ENCODE data around the gene TSNAXIP1.

TSNAXIP1 gene

GRCh38 chr16:67782567-67783352 is 23.9 kb upstream of the TSNAXIP1 start:
- Histone ChIP-seq H3F3A (ENCODE audit: insufficient read depth, low read length) (no peaks in the 10 kb centered on the region), H3K27me3 (replicated peaks; ENCODE audit: insufficient read depth, low read length) (no peaks in the 10 kb centered on the region), H3K9ac (ENCODE audit: low read length) (no peak overlapping the region), H3K79me2 (ENCODE audit: low read length) (peaks cover 43% of the 10 kb centered on the region), H3K4me1 (ENCODE audit: low read length) (peaks cover 10% of the 10 kb centered on the region), H3K9me3 (replicated peaks; ENCODE audit: insufficient read depth, low read length) (no peaks in the 10 kb centered on the region), H3K4me2 (ENCODE audit: low read depth, low read length) (no peak overlapping the region), H3K36me3 (replicated peaks; ENCODE audit: insufficient read depth, low read length) (no peaks in the 10 kb centered on the region), H3K27ac (ENCODE audit: low read length) (no peak overlapping the region), H4K20me1 (ENCODE audit: insufficient read depth, low read length) (no peaks in the 10 kb centered on the region), H3K9me2 (replicated peaks; ENCODE audit: insufficient read depth, low read length) (no peaks in the 10 kb centered on the region), H2AFZ (ENCODE audit: low read length) (no peak overlapping the region), H3K4me3 (ENCODE audit: low read length) (no peak overlapping the region)
- TF ChIP-seq CTCF (IDR thresholded peaks at IDR 0.05; ENCODE audit: low read length) (no peak), EZH2phosphoT487 (IDR thresholded peaks at IDR 0.05; ENCODE audit: low read length) (no peak), EZH2 (optimal IDR thresholded peaks at IDR 0.05; ENCODE audit: low read depth, low read length) (no peak)
- DNase-seq, result no peak

GRCh38 chr16:67783353-67783725 is 23.4 kb upstream of the TSNAXIP1 start:
- Histone ChIP-seq H3K27me3 (replicated peaks; ENCODE audit: insufficient read depth, low read length) (no peaks in the 10 kb centered on the region), H3F3A (ENCODE audit: insufficient read depth, low read length) (no peaks in the 10 kb centered on the region), H3K4me3 (ENCODE audit: low read length) (no peak overlapping the region), H3K36me3 (replicated peaks; ENCODE audit: insufficient read depth, low read length) (no peaks in the 10 kb centered on the region), H3K4me1 (ENCODE audit: low read length) (peaks cover 10% of the 10 kb centered on the region), H3K9me2 (replicated peaks; ENCODE audit: insufficient read depth, low read length) (no peaks in the 10 kb centered on the region), H2AFZ (ENCODE audit: low read length) (no peak overlapping the region), H3K4me2 (ENCODE audit: low read depth, low read length) (no peak overlapping the region), H3K79me2 (ENCODE audit: low read length) (peaks cover 41% of the 10 kb centered on the region), H4K20me1 (ENCODE audit: insufficient read depth, low read length) (no peaks in the 10 kb centered on the region), H3K9me3 (replicated peaks; ENCODE audit: insufficient read depth, low read length) (no peaks in the 10 kb centered on the region), H3K27ac (ENCODE audit: low read length) (no peak overlapping the region), H3K9ac (ENCODE audit: low read length) (no peak overlapping the region)
- TF ChIP-seq EZH2 (optimal IDR thresholded peaks at IDR 0.05; ENCODE audit: low read depth, low read length), result no peak
- no peak for DNase-seq

GRCh38 chr16:67786491-67786890 is 20.2 kb upstream of the TSNAXIP1 start:
- no peaks in the 10 kb centered on the region for H4K20me1 ChIP-seq (ENCODE audit: insufficient read depth, low read length)
- no peak overlapping the region for H3K4me2 ChIP-seq (ENCODE audit: low read depth, low read length)
- TF ChIP-seq EZH2 (optimal IDR thresholded peaks at IDR 0.05; ENCODE audit: low read depth, low read length) (no peak), EZH2phosphoT487 (IDR thresholded peaks at IDR 0.05; ENCODE audit: low read length) (no peak), CTCF (IDR thresholded peaks at IDR 0.05; ENCODE audit: low read length) (no peak)

GRCh38 chr16:67790071-67790470 is 16.6 kb upstream of the TSNAXIP1 start:
- Histone ChIP-seq H3F3A (ENCODE audit: insufficient read depth, low read length) (no peaks in the 10 kb centered on the region), H2AFZ (ENCODE audit: low read length) (no peak overlapping the region), H3K9me2 (replicated peaks; ENCODE audit: insufficient read depth, low read length) (no peaks in the 10 kb centered on the region), H3K9me3 (replicated peaks; ENCODE audit: insufficient read depth, low read length) (no peaks in the 10 kb centered on the region), H3K4me3 (ENCODE audit: low read length) (no peak overlapping the region), H3K4me1 (ENCODE audit: low read length) (0 out of 2 replicates have a peak, but pooled peaks cover 3% of the 10 kb centered on the region), H4K20me1 (ENCODE audit: insufficient read depth, low read length) (no peaks in the 10 kb centered on the region), H3K4me2 (ENCODE audit: low read depth, low read length) (no peak overlapping the region), H3K27ac (ENCODE audit: low read length) (no peak overlapping the region), H3K27me3 (replicated peaks; ENCODE audit: insufficient read depth, low read length) (no peaks in the 10 kb centered on the region), H3K9ac (ENCODE audit: low read length) (no peak overlapping the region), H3K36me3 (replicated peaks; ENCODE audit: insufficient read depth, low read length) (no peaks in the 10 kb centered on the region), H3K79me2 (ENCODE audit: low read length) (peaks cover 29% of the 10 kb centered on the region)
- DNase-seq, result no peak
- TF ChIP-seq EZH2phosphoT487 (IDR thresholded peaks at IDR 0.05; ENCODE audit: low read length) (no peak), CTCF (IDR thresholded peaks at IDR 0.05; ENCODE audit: low read length) (no peak), EZH2 (optimal IDR thresholded peaks at IDR 0.05; ENCODE audit: low read depth, low read length) (no peak)

More at GRCh38 chr16:67786491-67786890, 20.2 kb upstream of the TSNAXIP1 start:
- Histone ChIP-seq H3K9me2 (replicated peaks; ENCODE audit: insufficient read depth, low read length) (no peaks in the 10 kb centered on the region), H3F3A (ENCODE audit: insufficient read depth, low read length) (no peaks in the 10 kb centered on the region), H3K27ac (ENCODE audit: low read length) (no peak overlapping the region), H3K36me3 (replicated peaks; ENCODE audit: insufficient read depth, low read length) (no peaks in the 10 kb centered on the region), H3K79me2 (ENCODE audit: low read length) (peaks cover 19% of the 10 kb centered on the region), H2AFZ (ENCODE audit: low read length) (no peak overlapping the region), H3K4me1 (ENCODE audit: low read length) (0 out of 2 replicates have a peak, but pooled peaks cover 3% of the 10 kb centered on the region), H3K9ac (ENCODE audit: low read length) (no peak overlapping the region), H3K9me3 (replicated peaks; ENCODE audit: insufficient read depth, low read length) (no peaks in the 10 kb centered on the region), H3K4me3 (ENCODE audit: low read length) (no peak overlapping the region), H3K27me3 (replicated peaks; ENCODE audit: insufficient read depth, low read length) (no peaks in the 10 kb centered on the region)
- DNase-seq, result no peak
